IMR-90 (cell line): Measurements from ENCODE around the gene CXorf38. TPM values are rescaled to one million over a fixed set of nuclear protein-coding genes. Genes with fewer than 3 reads are reported as not detected.

ENCODE experiments used
- ATAC-seq: fragments of 200-7000 bp; cut with Tn5 transposase; 2 replicates; pipeline ENCODE4 v1.9.1; 2020; ENCODE audit warnings: low read depth, mild to moderate bottlenecking, moderate library complexity
- BruUV-seq: library from RNA; stranded (reverse); fragments of 400-500 nt; replicated peaks from 2 replicates; lab custom pipeline; 2021; lab: Mats Ljungman, UMichigan
- CTCF ChIA-PET: fragments of 300-600 bp; formaldehyde crosslinking; extraction: SDS; loops from one replicate; lab custom pipeline; 2021; ENCODE audit warnings: antibody characterized with exemption; lab: Yijun Ruan, JAX
- POLR2A ChIA-PET: fragments of 300-600 bp; sonication (Branson Sonifier 250); formaldehyde crosslinking; loops from one replicate; lab custom pipeline; 2022; ENCODE audit warnings: antibody characterized with exemption; ENCODE audit not compliant: unreplicated experiment; lab: Charles Lee
- DNase-seq: peaks from one replicate; pipeline ENCODE4 v3.0.0; 2013
- H2AFZ ChIP-seq: replicated peaks from 2 replicates; pipeline ENCODE3; 2013; ENCODE audit warnings: low read length, mild to moderate bottlenecking; ENCODE audit not compliant: poor library complexity
- H2AK5ac ChIP-seq: 2 replicates; pipeline ENCODE4 v1.6.1; 2013; ENCODE audit warnings: low read depth, low read length, inconsistent platforms
- H2AK9ac ChIP-seq: replicated peaks from 2 replicates; pipeline ENCODE3; 2013; ENCODE audit warnings: mild to moderate bottlenecking, low read depth, low read length, moderate library complexity; ENCODE audit not compliant: poor library complexity
- H2BK120ac ChIP-seq: 2 replicates; pipeline ENCODE4 v1.6.1; 2013; ENCODE audit warnings: low read depth, low read length, inconsistent platforms
- H2BK15ac ChIP-seq: 3 replicates; pipeline ENCODE4 v1.6.1; 2013; ENCODE audit warnings: low read depth, low read length, inconsistent platforms
- H2BK20ac ChIP-seq: 2 replicates; pipeline ENCODE4 v1.6.1; 2013; ENCODE audit warnings: low read depth, mild to moderate bottlenecking, inconsistent platforms, low read length, moderate library complexity
- H2BK5ac ChIP-seq: 2 replicates; pipeline ENCODE4 v1.6.1; 2013; ENCODE audit warnings: mild to moderate bottlenecking, low read depth, low read length, inconsistent platforms; ENCODE audit not compliant: poor library complexity, severe bottlenecking
- H3K14ac ChIP-seq: replicated peaks from 2 replicates; pipeline ENCODE4 v1.6.1; 2013; ENCODE audit warnings: low read depth, low read length, inconsistent platforms
- H3K18ac ChIP-seq: 2 replicates; pipeline ENCODE4 v1.6.1; 2013; ENCODE audit warnings: low read depth, low read length, control low read depth
- H3K23ac ChIP-seq: 2 replicates; pipeline ENCODE4 v1.6.1; 2013; ENCODE audit warnings: low read depth, low read length, inconsistent platforms
- H3K27ac ChIP-seq: 2 replicates; pipeline ENCODE4 v1.5.1; 2013; ENCODE audit warnings: mild to moderate bottlenecking, control low read depth, low read length; ENCODE audit not compliant: insufficient read depth
- H3K27me3 ChIP-seq: 2 replicates; pipeline ENCODE4 v1.6.1; 2013; ENCODE audit warnings: low read length; ENCODE audit not compliant: control insufficient read depth, insufficient read depth
- H3K36me3 ChIP-seq: 2 replicates; pipeline ENCODE4 v1.6.1; 2013; ENCODE audit warnings: low read length, mixed read lengths; ENCODE audit not compliant: control insufficient read depth, insufficient read depth
- H3K4ac ChIP-seq: 2 replicates; pipeline ENCODE4 v1.6.1; 2013; ENCODE audit warnings: low read depth, low read length, inconsistent platforms
- H3K4me1 ChIP-seq: 2 replicates; pipeline ENCODE4 v1.6.1; 2013; ENCODE audit warnings: low read length, mixed read lengths; ENCODE audit not compliant: control insufficient read depth, insufficient read depth
- H3K4me2 ChIP-seq: 2 replicates; pipeline ENCODE4 v1.6.1; 2013; ENCODE audit warnings: low read depth, mild to moderate bottlenecking, control low read depth, low read length, moderate library complexity
- H3K4me3 ChIP-seq: 2 replicates; pipeline ENCODE4 v1.5.1; 2013; ENCODE audit warnings: low read depth, mild to moderate bottlenecking, control low read depth, low read length, moderate library complexity; ENCODE audit not compliant: insufficient read depth
- H3K56ac ChIP-seq: 2 replicates; pipeline ENCODE4 v1.6.1; 2013; ENCODE audit warnings: low read length, inconsistent platforms; ENCODE audit not compliant: insufficient read depth; ENCODE audit errors: extremely low read depth
- H3K79me1 ChIP-seq, 2 experiments: 2 replicates each; pipeline ENCODE4 v1.6.1; 2013; ENCODE audit warnings: low read length in 2 of 2, inconsistent platforms in 1 of 2, low read depth in 1 of 2
- H3K9ac ChIP-seq: 2 replicates; pipeline ENCODE4 v1.6.1; 2013; ENCODE audit warnings: low read depth, low read length, control low read depth
- H3K9me1 ChIP-seq: 2 replicates; pipeline ENCODE4 v1.6.1; 2013; ENCODE audit warnings: low read length, inconsistent platforms; ENCODE audit not compliant: insufficient read depth
- H3K9me3 ChIP-seq: 2 replicates; pipeline ENCODE4 v1.6.1; 2013; ENCODE audit warnings: low read length; ENCODE audit not compliant: control insufficient read depth, insufficient read depth
- H4K20me1 ChIP-seq: 2 replicates; pipeline ENCODE4 v1.6.1; 2013; ENCODE audit warnings: low read length, inconsistent platforms; ENCODE audit not compliant: insufficient read depth
- H4K5ac ChIP-seq: 2 replicates; pipeline ENCODE4 v1.6.1; 2013; ENCODE audit warnings: mild to moderate bottlenecking, low read depth, low read length, control low read depth
- H4K8ac ChIP-seq, 2 experiments: 2 replicates each; pipeline ENCODE4 v1.6.1; 2013; ENCODE audit warnings: low read depth in 2 of 2, low read length in 2 of 2, control low read depth in 1 of 2, inconsistent platforms in 1 of 2
- H4K91ac ChIP-seq: 2 replicates; pipeline ENCODE4 v1.6.1; 2013; ENCODE audit warnings: low read depth, low read length, inconsistent platforms; ENCODE audit not compliant: insufficient read depth
- CHD1 ChIP-seq: IDR thresholded peaks from 2 replicates; pipeline ENCODE4 v1.6.1; 2012; ENCODE audit warnings: low read depth, low read length, improper control_type of control experiment
- MAFK ChIP-seq: IDR thresholded peaks from 2 replicates; pipeline ENCODE4 v1.6.1; 2012; ENCODE audit warnings: low read depth, low read length, improper control_type of control experiment
- MAZ ChIP-seq: IDR thresholded peaks from 2 replicates; pipeline ENCODE4 v1.6.1; 2012; ENCODE audit warnings: low read depth, mild to moderate bottlenecking, low read length, improper control_type of control experiment, moderate library complexity, borderline replicate concordance
- POLR2A ChIP-seq: IDR thresholded peaks from 2 replicates; pipeline ENCODE4 v1.6.1; 2012; ENCODE audit warnings: mild to moderate bottlenecking, low read depth, low read length
- USF2 ChIP-seq: fragments of 150-350 bp; IDR thresholded peaks from 2 replicates; pipeline ENCODE4 v1.6.1; 2017; ENCODE audit warnings: mild to moderate bottlenecking, antibody characterized with exemption, low read length, low read depth
- WGBS, 2 experiments: methylation state at CpG; one replicate each; pipeline versions ENCODE4 v1.1.5 to v1.1.7; 2013; ENCODE audit warnings: missing lambda C conversion rate in 2 of 2; ENCODE audit not compliant: insufficient read length in 1 of 2; ENCODE audit errors: extremely low coverage in 2 of 2; 5-methylcytosine and 5-hydroxymethylcytosine counted together
- dilution Hi-C: fragments of 300-500 bp; cut with HindIII; formaldehyde crosslinking; loops from one replicate; pipeline ENCODE4 v1.14.3; 2018; ENCODE audit warnings: low sequenced_read_pairs; ENCODE audit not compliant: unreplicated experiment
- in situ Hi-C: fragments of 300-500 bp; cut with MboI; formaldehyde crosslinking; loops from 3 replicates; pipeline ENCODE4 v1.14.3; 2019; ENCODE audit warnings: low sequenced_read_pairs, inconsistent platforms, mixed read lengths
- intact Hi-C: fragments of 100-400 bp; cut with micrococcal nuclease; formaldehyde crosslinking; loops from 2 replicates; pipeline ENCODE4 v1.10.0; 2022
- polyA plus RNA-seq, 3 experiments: library from polyadenylated mRNA; depleted of rRNA; stranded (reverse); fragments of >200 nt; gene quantifications; 2 replicates each; pipeline ENCODE4 v1.2.3, GENCODE V29; 2012; ENCODE audit warnings: low replicate concordance in 1 of 3
- total RNA-seq: library from RNA; depleted of rRNA; stranded (reverse); fragments of >200 nt; gene quantifications from 2 replicates; pipeline ENCODE4 v1.2.3, GENCODE V29; 2012

The CXorf38 gene
- total and polyA plus RNA-seq, 2 of the 4 experiments (the other 2 are of a cell fraction) = 7.0 to 9.9 TPM

- Histone ChIP-seq H4K91ac (no peak within 1 kb of the TSS; the same call in 1 of the 2 replicates), H4K8ac (peak within 1 kb of the TSS; percentile 90 to 96; a peak in 3 of 4 replicates), H3K18ac (no peak within 1 kb of the TSS), H3K56ac (no peak within 1 kb of the TSS), H3K9me3 (no peaks in the 10 kb centered on the region), H3K79me1 (peaks cover 0 to 10% of the 10 kb centered on the region in 2 experiments; a peak in 1 of 4 replicates), H3K4me3 (peak within 1 kb of the TSS; percentile 69), H3K23ac (peak within 1 kb of the TSS; percentile 5; the same call in 1 of the 2 replicates), H2BK5ac (peak within 1 kb of the TSS; percentile 67), H3K36me3 (no peaks in the 10 kb centered on the region), H2BK20ac (no peak within 1 kb of the TSS), H3K9me1 (0 out of 2 replicates have a peak, but pooled peaks cover 4% of the 10 kb centered on the region), H3K27me3 (no peaks in the 10 kb centered on the region), H3K14ac (peak within 1 kb of the TSS; percentile 81; the same call in 1 of the 2 replicates), H3K27ac (peak within 1 kb of the TSS; percentile 70), H3K4me2 (peak within 1 kb of the TSS; percentile 96), H3K4me1 (no peaks in the 10 kb centered on the region), H4K20me1 (peaks cover 19% of the 10 kb centered on the region), H2AK5ac (no peak within 1 kb of the TSS), H2AFZ (peak within 1 kb of the TSS; percentile 95), H3K4ac (peak within 1 kb of the TSS; percentile 77; the same call in 1 of the 2 replicates), H3K9ac (peak within 1 kb of the TSS; percentile 87), H4K5ac (peak within 1 kb of the TSS; percentile 51), H2BK120ac (no peak within 1 kb of the TSS; the same call in 1 of the 2 replicates), H2AK9ac (peak within 1 kb of the TSS; percentile 67), H2BK15ac (peak within 1 kb of the TSS; percentile 74; the same call in 1 of the 3 replicates)
- TF ChIP-seq MAFK = no peak
- TF ChIP-seq POLR2A = peak; percentile 65; the same call in 1 of the 2 replicates
- no peak for TF ChIP-seq CHD1
- peak; percentile 53; the same call in 1 of the 2 replicates for TF ChIP-seq USF2
- peak; percentile 25; the same call in 1 of the 2 replicates for TF ChIP-seq MAZ
- ChIA-PET POLR2A (no interaction called here), CTCF (interaction anchor here (1.6 kb wide), 1 partner anchor 37 kb away, joined by 4 read pairs; no protein-coding TSS in a partner anchor)
- 29% methylated on average over 72 of the region's 89 CpGs; no CpG with 5 or more reads in 1 of the 2 experiments for WGBS, 2 experiments
- intact Hi-C loops = no loop called here
- no TSS peak for BruUV-seq
- dilution Hi-C loops = no loop called here
- peak; percentile 98 for ATAC-seq
- DNase-seq = peak; percentile 90
- in situ Hi-C loops = no loop called here
Measured at GRCh38 chrX:40580537-40581335, 66.6 kb downstream of the CXorf38 start, which contains the start of gene ATP6AP2. TSS of gene ATP6AP2 (plus strand) at chrX:40580970. CDS start at chrX:40581066, 96 bp downstream.
